ENCODE measurements around the gene TMEM156.
"Not testable (repeated sequence)": the region's sequence is repeated elsewhere in the genome, so short reads cannot be mapped to it uniquely, and the experiment has no call there.

Gene TMEM156

DNA sequence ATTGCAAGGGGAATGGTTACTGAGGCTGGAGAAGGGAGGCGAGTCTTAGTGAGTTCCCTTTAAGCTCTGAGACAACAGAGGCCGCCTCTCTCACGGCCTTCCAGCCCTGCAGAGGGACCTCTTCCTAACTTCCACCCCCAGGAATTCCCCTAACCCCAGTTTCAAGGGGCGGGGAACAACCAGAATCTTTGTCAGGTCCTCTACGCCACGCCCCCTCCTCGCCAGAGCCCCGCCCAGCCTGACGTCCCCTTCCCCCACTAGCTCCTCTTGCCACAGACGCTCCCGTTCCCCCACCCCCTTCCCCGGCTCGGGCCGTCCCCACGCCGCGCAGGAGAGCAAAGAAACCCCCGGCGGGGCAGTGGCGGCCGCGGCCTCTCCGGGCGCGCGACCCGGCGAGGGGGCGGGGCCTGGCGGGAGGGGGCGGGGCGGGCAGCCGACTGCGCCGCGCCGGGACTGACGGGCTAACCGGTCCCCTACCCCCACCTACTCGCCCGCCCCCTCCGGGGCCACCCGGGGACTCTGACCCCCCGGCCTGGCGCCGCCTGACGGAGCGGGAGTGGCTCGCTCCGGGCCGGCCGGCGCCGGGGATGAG is 12.3 kb upstream of the TMEM156 start:
- Histone ChIP-seq H3K36me3 (ENCODE audit: control insufficient read depth in 1 of 2, insufficient read depth in 2 of 2, low read length in 2 of 2) (no peaks in the 10 kb centered on the region), H3K9me3 (ENCODE audit: control insufficient read depth in 1 of 2, low read length in 2 of 2) (no peaks in the 10 kb centered on the region), H3K4me3 (ENCODE audit: low read depth in 1 of 2, low read length in 2 of 2) (peak overlapping the region; percentile 67 to 69), H3K9ac (ENCODE audit: low read depth in 1 of 2, low read length in 2 of 2) (peak overlapping the region; percentile 55 to 63), H3K27me3 (ENCODE audit: control insufficient read depth in 1 of 2, insufficient read depth in 2 of 2, low read length in 2 of 2) (no peaks in the 10 kb centered on the region), H3K27ac (ENCODE audit: low read depth, low read length) (peak overlapping the region; percentile 67), H3K4me1 (ENCODE audit: control insufficient read depth in 1 of 2, insufficient read depth in 2 of 2, low read length in 2 of 2) (peaks cover 0 to 19% of the 10 kb centered on the region in 2 donors)

DNA sequence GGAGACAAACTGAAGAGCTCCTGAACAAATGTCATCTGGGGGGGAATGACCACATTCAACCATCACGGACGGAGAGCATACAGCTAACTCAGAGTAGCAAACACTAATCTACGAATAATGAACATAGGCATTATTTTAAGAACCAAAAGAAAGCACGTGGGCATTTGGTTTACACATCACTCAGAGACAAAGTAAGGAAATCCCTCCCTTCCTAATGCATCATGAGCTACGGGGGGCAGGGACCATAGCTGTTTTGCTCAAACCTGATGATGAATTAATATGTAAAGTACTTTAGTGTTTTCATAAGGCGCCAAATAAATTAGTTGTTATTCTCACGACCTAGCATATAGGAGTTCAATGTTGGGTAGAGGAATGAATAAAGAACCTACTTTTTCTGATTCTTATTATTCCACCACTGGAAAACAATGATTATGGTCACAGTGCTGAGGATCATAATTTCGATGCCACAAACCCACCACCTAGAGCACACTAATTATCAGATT is 11.7 kb upstream of the TMEM156 start:
- Histone ChIP-seq H3K27ac (ENCODE audit: low read depth, low read length) (peak overlapping the region; percentile 67), H3K36me3 (ENCODE audit: control insufficient read depth in 1 of 2, insufficient read depth in 2 of 2, low read length in 2 of 2) (no peaks in the 10 kb centered on the region), H3K4me3 (ENCODE audit: low read depth in 1 of 2, low read length in 2 of 2) (peak overlapping the region; percentile 67 to 69), H3K4me1 (ENCODE audit: control insufficient read depth in 1 of 2, insufficient read depth in 2 of 2, low read length in 2 of 2) (peaks cover 0 to 19% of the 10 kb centered on the region in 2 donors), H3K27me3 (ENCODE audit: control insufficient read depth in 1 of 2, insufficient read depth in 2 of 2, low read length in 2 of 2) (no peaks in the 10 kb centered on the region), H3K9me3 (ENCODE audit: control insufficient read depth in 1 of 2, low read length in 2 of 2) (no peaks in the 10 kb centered on the region), H3K9ac (ENCODE audit: low read depth in 1 of 2, low read length in 2 of 2) (peak overlapping the region; percentile 55 to 63)

DNA sequence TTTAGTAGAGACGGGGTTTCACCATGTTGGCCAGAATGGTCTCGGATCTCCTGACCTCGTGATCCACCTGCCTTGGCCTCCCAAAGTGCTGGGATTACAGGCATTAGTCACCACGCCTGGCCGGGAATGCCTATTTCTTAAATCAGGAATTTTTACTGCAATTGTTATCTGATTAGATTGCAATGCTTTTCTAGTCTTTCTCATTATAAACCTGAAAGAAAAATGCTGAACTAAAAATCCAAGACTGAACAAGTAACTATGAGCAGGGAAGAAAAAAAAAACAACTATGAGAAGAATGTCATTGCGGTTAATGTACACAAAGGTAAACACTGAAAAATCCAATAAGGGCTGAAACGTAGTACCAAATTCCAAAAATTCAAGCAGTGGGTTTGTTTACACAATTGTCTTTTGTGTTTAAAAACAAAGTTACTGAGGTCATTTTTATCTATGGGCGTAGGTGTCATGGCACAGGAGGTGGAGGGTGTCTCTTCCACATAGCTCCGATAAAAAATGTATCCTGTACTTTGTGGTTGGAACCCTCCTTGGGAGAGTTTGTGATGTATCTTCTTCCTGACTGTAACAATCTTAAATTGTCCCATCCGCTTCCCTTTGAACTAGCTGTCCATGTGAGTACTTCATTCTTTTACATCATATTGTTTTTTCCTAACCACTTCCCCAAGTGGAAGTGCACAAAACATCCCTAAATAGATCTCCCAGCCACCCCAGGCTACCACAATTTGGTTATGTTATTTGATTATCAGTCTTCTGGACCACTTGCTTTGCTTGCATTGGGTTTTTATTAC is 11.1 kb upstream of the TMEM156 start:
- no peak overlapping the region for H3K9ac ChIP-seq (ENCODE audit: low read depth in 1 of 2, low read length in 2 of 2)
- H3K4me1 ChIP-seq (ENCODE audit: control insufficient read depth in 1 of 2, insufficient read depth in 2 of 2, low read length in 2 of 2): peaks cover 0 to 22% of the 10 kb centered on the region in 2 donors
- no peaks in the 10 kb centered on the region for H3K9me3 ChIP-seq (ENCODE audit: control insufficient read depth in 1 of 2, low read length in 2 of 2)
- peak overlapping the region; percentile 67 to 69 for H3K4me3 ChIP-seq (ENCODE audit: low read depth in 1 of 2, low read length in 2 of 2)
- no peaks in the 10 kb centered on the region for H3K27me3 ChIP-seq (ENCODE audit: control insufficient read depth in 1 of 2, insufficient read depth in 2 of 2, low read length in 2 of 2)
- no peak overlapping the region for H3K27ac ChIP-seq (ENCODE audit: low read depth, low read length)
- H3K36me3 ChIP-seq (ENCODE audit: control insufficient read depth in 1 of 2, insufficient read depth in 2 of 2, low read length in 2 of 2): no peaks in the 10 kb centered on the region

DNA sequence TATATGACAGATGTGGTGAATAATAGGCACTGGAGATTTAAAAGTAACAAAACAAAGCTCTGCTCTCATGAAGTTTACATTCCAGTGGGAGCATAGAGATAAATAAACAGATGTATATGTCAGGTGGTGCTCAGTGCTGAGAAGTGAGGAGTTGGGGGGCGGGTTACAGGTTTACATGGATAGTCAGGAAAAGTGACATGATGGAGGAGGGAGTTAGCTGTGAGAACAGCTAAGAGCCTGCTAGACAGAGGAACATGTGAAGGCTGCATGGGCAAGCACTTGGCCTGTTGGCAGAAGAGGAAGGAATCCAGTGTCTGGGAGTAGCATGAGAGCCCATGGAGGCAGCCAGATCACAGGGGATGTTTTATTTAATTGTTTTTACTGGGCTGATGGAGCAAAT is 10.2 kb upstream of the TMEM156 start:
- H3K4me1 ChIP-seq (ENCODE audit: control insufficient read depth in 1 of 2, insufficient read depth in 2 of 2, low read length in 2 of 2): peaks cover 0 to 20% of the 10 kb centered on the region in 2 donors
- no peak overlapping the region for H3K9ac ChIP-seq (ENCODE audit: low read depth in 1 of 2, low read length in 2 of 2)
- H3K27ac ChIP-seq (ENCODE audit: low read depth, low read length): no peak overlapping the region
- H3K4me3 ChIP-seq (ENCODE audit: low read depth in 1 of 2, low read length in 2 of 2): no peak overlapping the region
- no peaks in the 10 kb centered on the region for H3K27me3 ChIP-seq (ENCODE audit: control insufficient read depth in 1 of 2, insufficient read depth in 2 of 2, low read length in 2 of 2)
- H3K9me3 ChIP-seq (ENCODE audit: control insufficient read depth in 1 of 2, low read length in 2 of 2): no peaks in the 10 kb centered on the region
- no peaks in the 10 kb centered on the region for H3K36me3 ChIP-seq (ENCODE audit: control insufficient read depth in 1 of 2, insufficient read depth in 2 of 2, low read length in 2 of 2)

DNA sequence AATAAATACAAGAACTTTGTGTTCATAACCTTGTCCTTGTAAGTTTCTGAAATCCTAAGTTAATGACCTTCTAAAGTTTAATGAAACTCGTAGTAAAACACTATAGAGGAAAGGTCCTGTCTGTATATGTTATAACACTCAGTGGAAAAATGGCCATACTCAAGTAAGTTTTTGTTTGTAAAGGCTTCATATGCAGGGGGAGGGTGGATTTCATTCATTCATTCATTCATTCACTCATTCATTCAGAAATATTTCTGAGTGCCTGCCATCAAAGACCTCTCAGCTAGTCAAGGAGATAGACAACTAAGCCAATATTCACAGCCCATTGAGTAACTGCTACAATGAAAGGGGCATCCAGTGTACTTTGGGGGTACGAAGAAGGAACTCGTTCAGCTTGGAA is 6.9 kb upstream of the TMEM156 start:
- H3K27me3 ChIP-seq (ENCODE audit: control insufficient read depth in 1 of 2, insufficient read depth in 2 of 2, low read length in 2 of 2): no peaks in the 10 kb centered on the region
- no peak overlapping the region for H3K27ac ChIP-seq (ENCODE audit: low read depth, low read length)
- no peaks in the 10 kb centered on the region for H3K9me3 ChIP-seq (ENCODE audit: control insufficient read depth in 1 of 2, low read length in 2 of 2)
- no peak overlapping the region for H3K9ac ChIP-seq (ENCODE audit: low read depth in 1 of 2, low read length in 2 of 2)
- no peaks in the 10 kb centered on the region for H3K36me3 ChIP-seq (ENCODE audit: control insufficient read depth in 1 of 2, insufficient read depth in 2 of 2, low read length in 2 of 2)
- H3K4me3 ChIP-seq (ENCODE audit: low read depth in 1 of 2, low read length in 2 of 2): no peak overlapping the region
- peaks cover 0 to 19% of the 10 kb centered on the region in 2 donors for H3K4me1 ChIP-seq (ENCODE audit: control insufficient read depth in 1 of 2, insufficient read depth in 2 of 2, low read length in 2 of 2)

DNA sequence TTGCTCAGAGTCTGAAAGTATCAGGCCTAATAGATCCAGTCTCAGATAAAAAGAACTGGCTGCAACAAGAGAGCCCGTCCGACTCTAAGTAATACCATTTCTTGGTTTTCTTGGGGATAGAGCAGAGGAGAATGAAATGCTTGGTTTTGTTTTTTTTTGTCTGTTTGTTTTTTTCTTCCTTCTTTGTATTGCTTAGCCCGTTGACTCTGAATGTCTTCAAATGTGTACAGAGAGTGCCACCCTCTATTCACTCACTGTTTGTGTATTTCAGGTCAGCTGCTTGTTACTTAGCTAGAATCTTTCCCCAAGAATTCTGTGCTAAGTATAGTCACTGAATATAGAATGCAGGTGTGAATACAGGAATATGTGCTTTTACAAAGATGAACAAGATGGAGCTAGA is 5.7 kb upstream of the TMEM156 start:
- no peaks in the 10 kb centered on the region for H3K27me3 ChIP-seq (ENCODE audit: control insufficient read depth in 1 of 2, insufficient read depth in 2 of 2, low read length in 2 of 2)
- no peak overlapping the region for H3K27ac ChIP-seq (ENCODE audit: low read depth, low read length)
- H3K9ac ChIP-seq (ENCODE audit: low read depth in 1 of 2, low read length in 2 of 2): no peak overlapping the region
- H3K9me3 ChIP-seq (ENCODE audit: control insufficient read depth in 1 of 2, low read length in 2 of 2): no peaks in the 10 kb centered on the region
- H3K4me1 ChIP-seq (ENCODE audit: control insufficient read depth in 1 of 2, insufficient read depth in 2 of 2, low read length in 2 of 2): peaks cover 0 to 8% of the 10 kb centered on the region in 2 donors
- H3K4me3 ChIP-seq (ENCODE audit: low read depth in 1 of 2, low read length in 2 of 2): no peak overlapping the region
- no peaks in the 10 kb centered on the region for H3K36me3 ChIP-seq (ENCODE audit: control insufficient read depth in 1 of 2, insufficient read depth in 2 of 2, low read length in 2 of 2)

DNA sequence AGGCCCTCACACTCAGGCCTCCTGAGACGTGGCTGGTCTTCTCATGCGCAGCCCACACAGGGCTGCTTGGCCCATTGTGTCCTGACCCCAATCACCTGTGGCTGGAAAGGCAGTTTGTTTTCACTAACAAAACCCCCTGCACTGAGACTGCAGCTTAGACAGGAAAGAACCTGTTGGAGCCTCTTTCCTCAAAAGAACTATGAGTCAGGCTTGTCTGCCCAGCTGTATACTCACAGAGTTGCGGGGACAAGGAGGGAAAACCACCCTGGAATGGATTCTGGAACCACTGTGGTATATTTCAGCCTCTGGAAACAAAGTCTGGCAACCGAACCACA is 5.2 kb upstream of the TMEM156 start:
- Histone ChIP-seq H3K27ac (ENCODE audit: low read depth, low read length) (peak overlapping the region; percentile 50), H3K9ac (ENCODE audit: low read depth in 1 of 2, low read length in 2 of 2) (no peak overlapping the region), H3K9me3 (ENCODE audit: control insufficient read depth in 1 of 2, low read length in 2 of 2) (no peaks in the 10 kb centered on the region), H3K4me1 (ENCODE audit: control insufficient read depth in 1 of 2, insufficient read depth in 2 of 2, low read length in 2 of 2) (peaks cover 0 to 13% of the 10 kb centered on the region in 2 donors), H3K4me3 (ENCODE audit: low read depth in 1 of 2, low read length in 2 of 2) (no peak overlapping the region), H3K27me3 (ENCODE audit: control insufficient read depth in 1 of 2, insufficient read depth in 2 of 2, low read length in 2 of 2) (no peaks in the 10 kb centered on the region), H3K36me3 (ENCODE audit: control insufficient read depth in 1 of 2, insufficient read depth in 2 of 2, low read length in 2 of 2) (no peaks in the 10 kb centered on the region)

DNA sequence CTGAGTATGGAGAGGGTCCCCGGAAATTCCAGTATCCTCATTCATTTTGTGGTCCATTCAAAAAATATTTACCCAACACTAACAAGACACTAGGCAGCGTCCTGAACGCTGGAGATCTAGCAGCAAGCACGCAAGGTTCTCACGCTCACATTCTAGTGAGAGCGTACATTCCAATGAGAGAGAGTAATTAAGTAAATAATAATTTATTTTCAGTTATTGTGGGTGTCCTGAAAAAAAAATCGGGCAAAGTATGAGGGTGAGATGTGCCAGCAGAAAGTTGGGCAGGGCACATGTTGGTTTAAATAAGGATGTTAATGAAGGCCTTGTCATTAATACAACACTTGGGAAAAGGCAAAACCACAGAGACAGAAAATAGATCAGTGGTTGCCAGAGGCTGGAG is 4.0 kb upstream of the TMEM156 start:
- H3K27ac ChIP-seq (ENCODE audit: low read depth, low read length): no peak overlapping the region
- no peaks in the 10 kb centered on the region for H3K36me3 ChIP-seq (ENCODE audit: control insufficient read depth in 1 of 2, insufficient read depth in 2 of 2, low read length in 2 of 2)
- peaks cover 0 to 15% of the 10 kb centered on the region in 2 donors for H3K4me1 ChIP-seq (ENCODE audit: control insufficient read depth in 1 of 2, insufficient read depth in 2 of 2, low read length in 2 of 2)
- no peaks in the 10 kb centered on the region for H3K9me3 ChIP-seq (ENCODE audit: control insufficient read depth in 1 of 2, low read length in 2 of 2)
- no peak overlapping the region for H3K9ac ChIP-seq (ENCODE audit: low read depth in 1 of 2, low read length in 2 of 2)
- no peak overlapping the region for H3K4me3 ChIP-seq (ENCODE audit: low read depth in 1 of 2, low read length in 2 of 2)
- H3K27me3 ChIP-seq (ENCODE audit: control insufficient read depth in 1 of 2, insufficient read depth in 2 of 2, low read length in 2 of 2): no peaks in the 10 kb centered on the region

DNA sequence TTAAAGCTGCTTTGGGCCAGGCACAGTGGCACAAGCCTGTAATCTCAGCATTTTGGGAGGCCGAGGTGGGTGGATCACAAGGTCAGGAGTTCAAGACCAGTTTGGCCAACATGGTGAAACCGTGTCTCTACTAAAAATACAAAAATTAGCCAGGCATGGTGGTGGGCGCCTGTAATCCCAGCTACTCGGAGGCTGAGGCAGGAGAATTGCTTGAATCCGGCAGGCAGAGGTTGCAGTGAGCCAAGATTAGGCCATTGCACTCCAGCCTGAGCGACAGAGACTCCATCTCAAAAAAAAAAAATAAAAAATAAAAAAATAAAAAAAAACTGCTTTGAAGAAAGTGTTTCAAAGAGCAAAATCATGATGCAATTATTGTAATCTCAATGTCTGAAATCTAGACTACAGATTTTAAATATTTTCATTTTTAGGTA is 604 bp downstream of the TMEM156 start:
- H3K9ac ChIP-seq (ENCODE audit: low read depth in 1 of 2, low read length in 2 of 2): peak overlapping the region in 1 of 2 donors; percentile 44
- H3K4me3 ChIP-seq (ENCODE audit: low read depth in 1 of 2, low read length in 2 of 2): peak overlapping the region; percentile 40 to 46
- H3K27me3 ChIP-seq (ENCODE audit: control insufficient read depth in 1 of 2, insufficient read depth in 2 of 2, low read length in 2 of 2); H3K27ac ChIP-seq (ENCODE audit: low read depth, low read length); H3K4me1 ChIP-seq (ENCODE audit: control insufficient read depth in 1 of 2, insufficient read depth in 2 of 2, low read length in 2 of 2); H3K36me3 ChIP-seq (ENCODE audit: control insufficient read depth in 1 of 2, insufficient read depth in 2 of 2, low read length in 2 of 2); H3K9me3 ChIP-seq (ENCODE audit: control insufficient read depth in 1 of 2, low read length in 2 of 2): not testable (repeated sequence)

DNA sequence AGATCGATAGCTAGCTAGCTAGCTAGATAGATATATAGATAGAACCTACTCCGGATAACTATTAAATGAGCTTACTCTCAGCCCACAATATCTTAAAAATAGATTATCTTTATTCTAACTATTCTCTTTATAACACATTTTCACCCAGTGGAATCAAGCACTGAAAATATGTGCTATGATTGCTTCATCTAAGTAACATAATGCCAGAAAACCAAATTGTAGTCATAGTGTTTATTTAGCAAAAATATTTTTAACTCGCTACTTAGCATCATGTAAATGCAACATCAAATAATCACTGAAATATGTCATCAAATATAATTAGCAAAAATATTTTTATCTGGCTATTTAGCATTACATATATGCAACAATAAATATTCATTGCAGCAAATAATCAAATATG is 1.5 kb downstream of the TMEM156 start:
- Histone ChIP-seq H3K4me1 (ENCODE audit: control insufficient read depth in 1 of 2, insufficient read depth in 2 of 2, low read length in 2 of 2) (peaks cover 0 to 8% of the 10 kb centered on the region in 2 donors), H3K4me3 (ENCODE audit: low read depth in 1 of 2, low read length in 2 of 2) (peak overlapping the region; percentile 18 to 25), H3K9me3 (ENCODE audit: control insufficient read depth in 1 of 2, low read length in 2 of 2) (no peaks in the 10 kb centered on the region)

More for the DNA sequence above, 1.5 kb downstream of the TMEM156 start:
- Histone ChIP-seq H3K36me3 (ENCODE audit: control insufficient read depth in 1 of 2, insufficient read depth in 2 of 2, low read length in 2 of 2) (no peaks in the 10 kb centered on the region), H3K9ac (ENCODE audit: low read depth in 1 of 2, low read length in 2 of 2) (peak overlapping the region in 1 of 2 donors; percentile 2), H3K27ac (ENCODE audit: low read depth, low read length) (no peak overlapping the region), H3K27me3 (ENCODE audit: control insufficient read depth in 1 of 2, insufficient read depth in 2 of 2, low read length in 2 of 2) (no peaks in the 10 kb centered on the region)
